K562 (cell line): Measurements from ENCODE around the gene DCHS2. TPM values are rescaled to one million over a fixed set of nuclear protein-coding genes. Genes with fewer than 3 reads are reported as not detected.

Experiments used
- ATF7 ChIP-seq: fragments of 450-650 bp; IDR thresholded peaks from 2 replicates; pipeline ENCODE4 v1.7.1; 2014; ENCODE audit warnings: mild to moderate bottlenecking, moderate library complexity
- CBFA2T2 ChIP-seq: fragments of 450-650 bp; conservative IDR thresholded peaks from 2 replicates; pipeline ENCODE4 v1.6.1; 2017; ENCODE audit warnings: mild to moderate bottlenecking
- CBX2 ChIP-seq: fragments of 200-600 bp; sonication (generic); IDR thresholded peaks from one replicate; pipeline ENCODE4 v1.6.1; 2012; ENCODE audit warnings: mild to moderate bottlenecking, low read length, inconsistent platforms; ENCODE audit not compliant: insufficient read depth, poor library complexity, severe bottlenecking
- CCNT2 ChIP-seq: IDR thresholded peaks from 2 replicates; pipeline ENCODE4 v1.6.1; 2011; ENCODE audit warnings: borderline replicate concordance, low read depth, mild to moderate bottlenecking, moderate library complexity, mixed read lengths, low read length; ENCODE audit not compliant: insufficient read length; ENCODE audit errors: extremely low read depth
- EP300 ChIP-seq: IDR thresholded peaks from 2 replicates; pipeline ENCODE4 v1.6.1; 2012; ENCODE audit warnings: low read length, improper control_type of control experiment
- HDAC1 ChIP-seq, 2 experiments: fragments of 450-650 bp; IDR thresholded peaks; 2 replicates each; pipeline ENCODE4 v1.6.1; 2016 to 2017; ENCODE audit warnings: inconsistent platforms in 1 of 2, mild to moderate bottlenecking in 1 of 2, moderate library complexity in 1 of 2
- KLF16 ChIP-seq: IDR thresholded peaks from 2 replicates; pipeline ENCODE4 v1.6.1; 2016; ENCODE audit warnings: antibody characterized with exemption
- MEF2D ChIP-seq: conservative IDR thresholded peaks from 2 replicates; pipeline ENCODE4 v1.6.1; 2016; ENCODE audit warnings: low read depth, missing genetic modification characterization, missing compliant biosample characterization
- MTA2 ChIP-seq: fragments of 450-650 bp; IDR thresholded peaks from 2 replicates; pipeline ENCODE4 v1.6.1; 2016; ENCODE audit warnings: low read depth
- NCOR1 ChIP-seq: fragments of 450-650 bp; IDR thresholded peaks from 2 replicates; pipeline ENCODE4 v1.6.1; 2016; ENCODE audit warnings: mild to moderate bottlenecking, moderate library complexity
- OTX1 ChIP-seq: fragments of 450-650 bp; formaldehyde crosslinking; IDR thresholded peaks from 2 replicates; pipeline ENCODE4 v1.4.0; 2022; ENCODE audit warnings: mild to moderate bottlenecking
- POLR2AphosphoS5 ChIP-seq: IDR thresholded peaks from 2 replicates; pipeline ENCODE4 v1.6.1; 2011; ENCODE audit warnings: mild to moderate bottlenecking, low read depth, low read length, moderate library complexity; ENCODE audit not compliant: control insufficient read depth, insufficient read depth
- PRPF4 ChIP-seq: fragments of 200-400 bp; formaldehyde crosslinking; IDR thresholded peaks from one replicate; pipeline ENCODE4 v1.6.1; 2017; ENCODE audit warnings: low read length, low read depth, mild to moderate bottlenecking; ENCODE audit not compliant: insufficient read depth, poor library complexity, severe bottlenecking
- SETDB1 ChIP-seq: IDR thresholded peaks from one replicate; pipeline ENCODE4 v1.6.1; 2012; ENCODE audit warnings: low read length, control low read depth, inconsistent platforms
- SIN3B ChIP-seq: fragments of 450-650 bp; IDR thresholded peaks from 2 replicates; pipeline ENCODE4 v1.6.1; 2017; ENCODE audit warnings: low read depth, mild to moderate bottlenecking, moderate library complexity
- SMARCE1 ChIP-seq: fragments of 450-650 bp; IDR thresholded peaks from 2 replicates; pipeline ENCODE4 v1.7.1; 2016; ENCODE audit warnings: mild to moderate bottlenecking
- SREBF2 ChIP-seq: sonication (generic); formaldehyde crosslinking; IDR thresholded peaks from 2 replicates; pipeline ENCODE4 v1.4.0; 2020; ENCODE audit warnings: mild to moderate bottlenecking, missing genetic modification reagents
- STAG1 ChIP-seq: sonication (generic); formaldehyde crosslinking; IDR thresholded peaks from 2 replicates; pipeline ENCODE4 v1.5.0; 2020; ENCODE audit warnings: missing genetic modification reagents, borderline replicate concordance
- polyA plus RNA-seq, 8 experiments: library from polyadenylated mRNA; depleted of rRNA in 4 of 8; stranded (reverse) in 5 of 8; unstranded in 3 of 8; fragments of >200 nt; fragmentation: Nextera tagmentation in 2 of 8; fragmentation: Illumina TruSeq in 1 of 8; extraction: Ambion mirVana in 2 of 8; extraction: Trizol in 1 of 8; gene quantifications; 2 replicates each; pipeline versions ENCODE4 v1.2.1 to v1.2.3, GENCODE V29; 2011 to 2014; ENCODE audit warnings: inconsistent platforms in 1 of 8, missing spikeins in 1 of 8
- total RNA-seq, 7 experiments: library from RNA; depleted of rRNA in 6 of 7; stranded (reverse); fragments of >200 nt in 6 of 7; fragmentation: Illumina TruSeq in 2 of 7; extraction: Trizol in 2 of 7; gene quantifications; 2 replicates each; pipeline versions ENCODE4 v1.2.1 to v1.2.3, GENCODE V29; 2011 to 2021; ENCODE audit warnings: low replicate concordance in 1 of 7
- TF ChIP-seq, protein P1 (sequence below): sonication (generic); formaldehyde crosslinking; IDR thresholded peaks from 2 replicates; pipeline ENCODE4 v1.8.1; 2023; ENCODE audit warnings: mild to moderate bottlenecking, missing genetic modification reagents, moderate library complexity
- TF ChIP-seq, protein P2 (sequence below): fragments of 450-650 bp; IDR thresholded peaks from 2 replicates; pipeline ENCODE4 v1.6.1; 2016; ENCODE audit warnings: antibody characterized with exemption
- TF ChIP-seq, protein P3 (sequence below): fragments of 450-650 bp; formaldehyde crosslinking; IDR thresholded peaks from 2 replicates; pipeline ENCODE4 v1.4.0; 2022; ENCODE audit warnings: missing genetic modification characterization
- TF ChIP-seq, protein P4 (sequence below), 2 experiments: fragments of 200-800 bp in 1 of 2; sonication (Bioruptor generic) in 1 of 2; sonication (generic) in 1 of 2; formaldehyde crosslinking in 1 of 2; IDR thresholded peaks in 1 of 2; conservative IDR thresholded peaks in 1 of 2; 2 replicates each; pipeline versions ENCODE4 v1.5.0 to v1.6.1; 2016 to 2020; ENCODE audit warnings: missing compliant biosample characterization in 1 of 2, missing genetic modification characterization in 1 of 2, missing genetic modification reagents in 1 of 2

DCHS2 gene
- total and polyA plus RNA-seq, 9 of the 15 experiments (the other 6 are each of a cell fraction or from before 2014, with no cell fraction given), result 0.49 to 7.1 (median 5.3) TPM

DNA sequence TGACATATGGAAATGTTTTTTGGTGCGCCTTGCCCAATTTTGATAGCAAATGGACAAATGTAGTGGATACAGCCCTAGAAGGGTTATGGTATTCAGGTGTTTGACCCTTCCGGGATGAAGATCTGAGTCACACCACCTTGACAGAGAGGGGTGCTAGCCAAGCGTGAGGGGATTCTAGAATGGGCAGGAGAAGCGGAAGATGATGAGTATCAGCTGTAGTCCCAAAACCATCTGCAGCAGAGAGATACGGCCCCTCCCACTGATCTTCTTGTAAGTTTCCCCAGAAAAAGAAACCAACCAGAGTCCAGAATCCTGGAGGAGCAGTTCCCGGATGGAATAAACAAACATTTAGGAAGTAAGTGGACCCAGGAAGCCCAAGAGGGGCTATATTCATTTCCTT lies 18.1 kb downstream of the DCHS2 start (continued):
- TF ChIP-seq PRPF4 (no peak), SIN3B (no peak), CBX2 (no peak), CCNT2 (peak; percentile 64), CBFA2T2 (peak; percentile 76), KLF16 (peak; percentile 58; the same call in 1 of the 2 replicates), HDAC1 (IDR thresholded peaks at IDR 0.05) (peak in 1 of 2 experiments; percentile 31; a peak in 1 of 4 replicates), EP300 (peak; percentile 84), STAG1 (CRISPR knock-in tag) (no peak), OTX1 (no peak), ATF7 (peak; percentile 10; the same call in 1 of the 2 replicates), MEF2D (tag) (0 out of 2 replicates have a peak, but pooled peaks have one; percentile 18), SREBF2 (CRISPR knock-in tag) (no peak), MTA2 (peak; percentile 67), SETDB1 (no peak), NCOR1 (peak; percentile 55), POLR2AphosphoS5 (peak; percentile 30; the same call in 1 of the 2 replicates), SMARCE1 (peak; percentile 88)
- TF ChIP-seq, protein P1, sequence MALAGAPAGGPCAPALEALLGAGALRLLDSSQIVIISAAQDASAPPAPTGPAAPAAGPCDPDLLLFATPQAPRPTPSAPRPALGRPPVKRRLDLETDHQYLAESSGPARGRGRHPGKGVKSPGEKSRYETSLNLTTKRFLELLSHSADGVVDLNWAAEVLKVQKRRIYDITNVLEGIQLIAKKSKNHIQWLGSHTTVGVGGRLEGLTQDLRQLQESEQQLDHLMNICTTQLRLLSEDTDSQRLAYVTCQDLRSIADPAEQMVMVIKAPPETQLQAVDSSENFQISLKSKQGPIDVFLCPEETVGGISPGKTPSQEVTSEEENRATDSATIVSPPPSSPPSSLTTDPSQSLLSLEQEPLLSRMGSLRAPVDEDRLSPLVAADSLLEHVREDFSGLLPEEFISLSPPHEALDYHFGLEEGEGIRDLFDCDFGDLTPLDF (CRISPR knock-in tag), result no peak
- TF ChIP-seq, protein P2, sequence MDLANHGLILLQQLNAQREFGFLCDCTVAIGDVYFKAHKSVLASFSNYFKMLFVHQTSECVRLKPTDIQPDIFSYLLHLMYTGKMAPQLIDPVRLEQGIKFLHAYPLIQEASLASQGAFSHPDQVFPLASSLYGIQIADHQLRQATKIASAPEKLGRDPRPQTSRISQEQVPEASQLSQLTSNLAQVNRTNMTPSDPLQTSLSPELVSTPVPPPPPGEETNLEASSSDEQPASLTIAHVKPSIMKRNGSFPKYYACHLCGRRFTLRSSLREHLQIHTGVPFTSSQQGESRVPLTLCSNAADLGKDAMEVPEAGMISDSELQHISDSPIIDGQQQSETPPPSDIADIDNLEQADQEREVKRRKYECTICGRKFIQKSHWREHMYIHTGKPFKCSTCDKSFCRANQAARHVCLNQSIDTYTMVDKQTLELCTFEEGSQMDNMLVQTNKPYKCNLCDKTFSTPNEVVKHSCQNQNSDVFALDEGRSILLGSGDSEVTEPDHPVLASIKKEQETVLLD, result peak; percentile 59
- TF ChIP-seq, protein P3, sequence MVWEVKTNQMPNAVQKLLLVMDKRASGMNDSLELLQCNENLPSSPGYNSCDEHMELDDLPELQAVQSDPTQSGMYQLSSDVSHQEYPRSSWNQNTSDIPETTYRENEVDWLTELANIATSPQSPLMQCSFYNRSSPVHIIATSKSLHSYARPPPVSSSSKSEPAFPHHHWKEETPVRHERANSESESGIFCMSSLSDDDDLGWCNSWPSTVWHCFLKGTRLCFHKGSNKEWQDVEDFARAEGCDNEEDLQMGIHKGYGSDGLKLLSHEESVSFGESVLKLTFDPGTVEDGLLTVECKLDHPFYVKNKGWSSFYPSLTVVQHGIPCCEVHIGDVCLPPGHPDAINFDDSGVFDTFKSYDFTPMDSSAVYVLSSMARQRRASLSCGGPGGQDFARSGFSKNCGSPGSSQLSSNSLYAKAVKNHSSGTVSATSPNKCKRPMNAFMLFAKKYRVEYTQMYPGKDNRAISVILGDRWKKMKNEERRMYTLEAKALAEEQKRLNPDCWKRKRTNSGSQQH, result no peak
- TF ChIP-seq, protein P4, sequence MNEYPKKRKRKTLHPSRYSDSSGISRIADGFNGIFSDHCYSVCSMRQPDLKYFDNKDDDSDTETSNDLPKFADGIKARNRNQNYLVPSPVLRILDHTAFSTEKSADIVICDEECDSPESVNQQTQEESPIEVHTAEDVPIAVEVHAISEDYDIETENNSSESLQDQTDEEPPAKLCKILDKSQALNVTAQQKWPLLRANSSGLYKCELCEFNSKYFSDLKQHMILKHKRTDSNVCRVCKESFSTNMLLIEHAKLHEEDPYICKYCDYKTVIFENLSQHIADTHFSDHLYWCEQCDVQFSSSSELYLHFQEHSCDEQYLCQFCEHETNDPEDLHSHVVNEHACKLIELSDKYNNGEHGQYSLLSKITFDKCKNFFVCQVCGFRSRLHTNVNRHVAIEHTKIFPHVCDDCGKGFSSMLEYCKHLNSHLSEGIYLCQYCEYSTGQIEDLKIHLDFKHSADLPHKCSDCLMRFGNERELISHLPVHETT (CRISPR knock-in tag; conservative IDR thresholded peaks at IDR 0.05 in 1 of 2, IDR thresholded peaks at IDR 0.05 in 1 of 2), result 0 out of 4 replicates have a peak, but pooled peaks of 1 of the 2 experiments have one; percentile 25
